Brain microvascular endothelial cell (primary cell): ENCODE results near the gene CMPK2.
"Not testable (repeated sequence)": the region's sequence is repeated elsewhere in the genome, so short reads cannot be mapped to it uniquely, and the experiment has no call there.

Experiments
- DNase-seq: peaks from one replicate; pipeline ENCODE4 v3.0.0-alpha.2; 2020
- H3K27ac ChIP-seq: fragments of 250-450 bp; sonication (Bioruptor Pico); 2 replicates; pipeline ENCODE4 v1.5.1; 2020; ENCODE audit warnings: mild to moderate bottlenecking, moderate library complexity
- H3K27me3 ChIP-seq: fragments of 250-450 bp; sonication (Bioruptor Pico); replicated peaks from 2 replicates; pipeline ENCODE4 v1.5.1; 2020; ENCODE audit warnings: mild to moderate bottlenecking
- H3K36me3 ChIP-seq: fragments of 250-450 bp; sonication (Bioruptor Pico); replicated peaks from 2 replicates; pipeline ENCODE4 v1.5.1; 2020; ENCODE audit warnings: mild to moderate bottlenecking
- H3K4me3 ChIP-seq: 2 replicates; pipeline ENCODE4 v1.5.1; 2011; ENCODE audit warnings: low read depth, mild to moderate bottlenecking, control low read depth, low read length, moderate library complexity
- in situ Hi-C: cut with HindIII; loops from 2 replicates; pipeline ENCODE4 v1.10.0; 2017; ENCODE audit warnings: low sequenced_read_pairs, low pct_ligation_motif_present
- TF ChIP-seq, protein P1 (sequence below): IDR thresholded peaks from 2 replicates; pipeline ENCODE4 v1.5.1; 2011; ENCODE audit warnings: low read depth, mild to moderate bottlenecking, moderate library complexity, low read length, control low read depth, inconsistent platforms; ENCODE audit errors: missing control alignments

Gene CMPK2

DNA sequence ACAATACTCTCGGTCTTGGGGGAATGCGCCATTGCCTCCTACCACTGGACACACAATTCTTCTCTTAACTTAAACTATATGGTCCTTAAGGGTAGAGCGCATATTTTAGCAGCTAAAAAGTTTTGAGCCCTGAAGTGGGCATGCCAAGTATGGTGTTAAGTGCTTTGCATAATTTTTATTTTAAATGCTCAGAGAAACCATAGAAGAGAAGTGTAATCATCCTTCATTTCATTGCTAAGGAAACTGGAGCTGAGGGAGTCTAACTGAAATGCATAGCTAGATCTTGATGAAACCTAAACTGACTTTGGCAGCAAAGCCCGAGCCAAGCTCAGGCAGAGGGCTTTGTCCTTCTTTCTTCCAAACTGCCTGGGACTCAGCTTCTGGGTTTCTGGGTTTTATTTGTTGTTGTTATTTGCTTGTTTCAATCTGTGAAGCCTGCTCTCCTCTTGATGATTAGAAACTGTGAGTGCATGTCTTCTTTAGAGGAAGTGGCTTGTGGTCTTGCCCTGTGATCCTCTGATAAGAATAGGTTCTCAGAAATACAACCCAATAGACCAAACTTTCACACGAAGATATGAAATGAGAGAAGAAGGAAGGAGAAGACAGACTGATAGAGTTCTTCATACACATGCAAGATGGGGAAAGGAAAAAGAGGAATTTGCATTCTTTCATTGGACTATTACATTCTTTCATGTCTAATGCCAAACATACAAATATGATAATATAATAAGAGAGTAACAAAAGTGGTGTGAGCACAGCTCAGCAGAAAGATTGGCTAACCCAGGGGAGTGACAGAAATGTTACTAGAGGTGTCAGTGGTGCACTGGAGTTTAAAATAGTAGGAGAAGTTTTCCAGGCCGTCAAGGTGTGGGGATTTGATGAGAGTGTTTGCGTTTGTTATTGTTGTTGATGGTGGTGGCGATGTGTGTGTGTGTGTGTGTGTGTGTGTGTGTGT lies 44.0 kb upstream of the CMPK2 start:
- in situ Hi-C loops, result no loop called here
- TF ChIP-seq, protein P1, sequence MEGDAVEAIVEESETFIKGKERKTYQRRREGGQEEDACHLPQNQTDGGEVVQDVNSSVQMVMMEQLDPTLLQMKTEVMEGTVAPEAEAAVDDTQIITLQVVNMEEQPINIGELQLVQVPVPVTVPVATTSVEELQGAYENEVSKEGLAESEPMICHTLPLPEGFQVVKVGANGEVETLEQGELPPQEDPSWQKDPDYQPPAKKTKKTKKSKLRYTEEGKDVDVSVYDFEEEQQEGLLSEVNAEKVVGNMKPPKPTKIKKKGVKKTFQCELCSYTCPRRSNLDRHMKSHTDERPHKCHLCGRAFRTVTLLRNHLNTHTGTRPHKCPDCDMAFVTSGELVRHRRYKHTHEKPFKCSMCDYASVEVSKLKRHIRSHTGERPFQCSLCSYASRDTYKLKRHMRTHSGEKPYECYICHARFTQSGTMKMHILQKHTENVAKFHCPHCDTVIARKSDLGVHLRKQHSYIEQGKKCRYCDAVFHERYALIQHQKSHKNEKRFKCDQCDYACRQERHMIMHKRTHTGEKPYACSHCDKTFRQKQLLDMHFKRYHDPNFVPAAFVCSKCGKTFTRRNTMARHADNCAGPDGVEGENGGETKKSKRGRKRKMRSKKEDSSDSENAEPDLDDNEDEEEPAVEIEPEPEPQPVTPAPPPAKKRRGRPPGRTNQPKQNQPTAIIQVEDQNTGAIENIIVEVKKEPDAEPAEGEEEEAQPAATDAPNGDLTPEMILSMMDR, result no peak
- Histone ChIP-seq H3K27ac (no peak overlapping the region), H3K4me3 (no peak overlapping the region), H3K36me3 (no peaks in the 10 kb centered on the region), H3K27me3 (no peaks in the 10 kb centered on the region)
- DNase-seq, result peak; percentile 20

DNA sequence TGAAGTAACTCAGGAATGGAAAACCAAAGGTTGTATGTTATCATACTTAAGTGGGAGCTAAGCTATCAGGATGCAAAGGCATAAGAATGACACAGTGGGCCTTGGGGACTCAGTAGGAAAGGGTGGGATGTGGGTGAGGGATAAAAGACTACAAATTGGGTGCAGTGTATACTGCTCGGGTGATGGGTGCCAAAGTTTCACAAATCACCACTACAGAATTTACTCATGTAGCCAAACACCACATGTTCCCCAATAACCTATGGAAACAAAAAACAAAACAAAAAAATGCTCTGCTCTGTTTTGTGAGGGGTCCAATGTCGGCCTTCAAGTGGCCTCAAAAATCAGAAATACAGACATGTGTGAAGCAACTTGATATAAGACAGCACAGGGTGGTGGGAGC lies 42.6 kb upstream of the CMPK2 start:
- TF ChIP-seq, protein P1, result no peak
- DNase-seq, result no peak
- no peaks in the 10 kb centered on the region for H3K27me3 ChIP-seq
- no peak overlapping the region for H3K27ac ChIP-seq
- in situ Hi-C loops, result no loop called here
- no peak overlapping the region for H3K4me3 ChIP-seq
- no peaks in the 10 kb centered on the region for H3K36me3 ChIP-seq

DNA sequence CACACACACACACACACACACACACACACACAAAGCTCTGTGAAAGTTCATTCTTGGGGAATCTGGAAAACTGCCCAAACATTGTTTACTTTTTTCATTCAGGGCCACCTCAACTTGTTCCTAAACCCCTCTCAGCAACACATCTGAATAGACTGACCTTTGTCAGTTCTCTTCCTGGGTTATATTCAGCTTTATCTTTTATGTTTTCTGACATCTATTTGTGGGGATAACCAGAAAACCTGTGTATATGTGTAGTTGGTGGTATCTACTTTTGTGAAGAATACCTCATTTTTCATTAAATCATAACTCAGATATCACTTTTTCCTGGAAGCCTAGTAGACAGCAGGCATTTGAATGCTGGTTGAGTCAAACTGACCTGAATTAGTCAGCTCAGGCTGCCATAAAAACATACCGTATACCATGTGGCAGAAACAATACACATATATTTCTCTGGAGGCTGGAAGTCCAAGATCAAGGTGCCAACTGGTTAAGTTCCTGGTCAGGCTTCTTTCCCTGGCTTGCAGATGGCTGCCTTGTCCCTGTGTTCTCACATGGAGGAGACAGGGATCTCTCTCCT lies 40.5 kb upstream of the CMPK2 start:
- Histone ChIP-seq H3K36me3 (no peaks in the 10 kb centered on the region), H3K4me3 (no peak overlapping the region), H3K27ac (no peak overlapping the region), H3K27me3 (no peaks in the 10 kb centered on the region)
- DNase-seq, result no peak
- in situ Hi-C loops, result no loop called here
- TF ChIP-seq, protein P1, result no peak

DNA sequence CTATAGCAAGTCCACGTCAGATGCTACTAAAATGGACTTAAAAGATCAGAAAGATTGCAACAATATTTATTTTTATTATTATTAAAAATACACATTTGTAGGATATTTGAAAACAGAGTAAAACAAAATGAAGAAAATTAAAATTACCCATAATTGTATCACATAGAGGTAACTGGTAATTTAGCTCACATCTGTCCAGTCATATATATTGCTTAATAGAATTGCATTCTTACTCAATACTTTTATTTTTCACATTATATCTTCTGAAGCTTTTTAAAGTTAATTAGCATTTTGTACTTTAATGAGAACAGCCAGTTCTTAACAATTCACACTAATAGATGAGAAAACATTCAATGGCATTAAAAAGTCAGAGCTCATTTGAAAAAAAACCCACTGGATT lies 40.0 kb upstream of the CMPK2 start:
- H3K27ac ChIP-seq, result no peak overlapping the region
- TF ChIP-seq, protein P1, result no peak
- no peak for DNase-seq
- in situ Hi-C loops, result no loop called here
- no peaks in the 10 kb centered on the region for H3K36me3 ChIP-seq
- H3K27me3 ChIP-seq, result no peaks in the 10 kb centered on the region
- no peak overlapping the region for H3K4me3 ChIP-seq

DNA sequence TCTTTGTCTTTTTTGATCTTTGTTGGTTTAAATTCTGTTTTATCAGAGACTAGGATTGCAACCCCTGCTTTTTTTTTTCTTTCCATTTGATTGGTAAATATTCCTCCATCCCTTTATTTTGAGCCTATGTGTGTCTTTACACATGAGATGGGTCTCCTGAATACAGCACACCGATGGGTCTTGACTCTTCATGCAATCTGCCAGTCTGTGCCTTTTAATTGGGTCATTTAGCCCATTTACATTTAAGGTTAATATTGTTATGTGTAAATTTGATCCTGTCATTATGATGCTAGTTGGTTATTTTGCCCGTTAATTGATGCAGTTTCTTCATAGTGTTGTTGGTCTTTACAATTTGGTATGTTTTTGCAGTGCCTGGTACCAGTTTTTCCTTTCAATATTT lies 36.9 kb upstream of the CMPK2 start:
- DNase-seq, in situ Hi-C loops, H3K27ac ChIP-seq, H3K36me3 ChIP-seq, H3K4me3 ChIP-seq, H3K27me3 ChIP-seq: not testable (repeated sequence)

DNA sequence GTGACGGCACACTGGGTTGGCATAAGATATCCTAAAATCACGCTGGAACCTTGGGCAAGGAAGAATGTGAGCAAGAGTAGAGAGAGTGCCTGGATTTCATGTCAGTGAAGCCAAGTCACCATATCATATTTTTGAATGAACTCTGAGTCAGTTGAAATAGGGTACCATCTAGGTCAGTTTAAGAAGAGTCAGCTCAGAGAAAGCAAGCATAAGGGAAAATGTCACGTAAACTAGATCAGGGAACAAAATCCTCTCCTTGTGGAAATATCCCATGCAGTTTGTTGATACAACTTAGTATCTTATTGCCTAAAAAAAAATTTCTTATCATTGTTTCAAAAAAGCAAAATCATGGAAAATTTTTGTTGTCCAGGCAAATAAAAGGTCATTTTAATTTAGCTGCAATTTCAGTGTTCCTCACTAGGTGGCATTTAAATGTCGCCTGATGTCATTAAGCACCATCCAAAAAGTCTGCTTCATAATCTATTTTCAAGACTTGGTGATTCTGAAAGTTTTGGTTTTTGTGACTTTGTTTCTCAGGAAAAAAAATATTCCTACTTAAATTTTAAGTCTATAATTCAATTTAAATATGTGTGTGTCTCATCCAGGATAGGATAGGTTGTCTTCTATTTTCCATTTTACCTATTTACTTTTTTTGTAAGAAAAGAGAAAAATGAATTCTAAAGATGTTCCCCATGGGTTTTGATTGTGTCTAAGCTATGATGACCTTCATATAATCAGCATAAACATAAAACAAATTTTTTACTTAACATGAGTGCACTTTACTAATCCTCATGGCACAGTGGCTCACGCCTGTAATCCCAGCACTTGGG lies 31.4 kb upstream of the CMPK2 start:
- TF ChIP-seq, protein P1, result peak; percentile 52
- H3K27me3 ChIP-seq, result no peaks in the 10 kb centered on the region
- no peak for DNase-seq
- H3K4me3 ChIP-seq, result no peak overlapping the region
- no peaks in the 10 kb centered on the region for H3K36me3 ChIP-seq
- in situ Hi-C loops, result no loop called here
- no peak overlapping the region for H3K27ac ChIP-seq
